ENCODE results near the gene CROCC2.

GRCh38 chr2:240931319-240931949 is 25.3 kb downstream of the CROCC2 start:
- TF ChIP-seq CTCF (conservative IDR thresholded peaks at IDR 0.05) = no peak
- TF ChIP-seq ZFX (IDR thresholded peaks at IDR 0.05) = no peak
